M059J (cell line): Measurements from ENCODE around the gene MS4A10. TPM values are rescaled to one million over a fixed set of nuclear protein-coding genes. Genes with fewer than 3 reads are reported as not detected.
"Not testable (repeated sequence)": the region's sequence is repeated elsewhere in the genome, so short reads cannot be mapped to it uniquely, and the experiment has no call there.

Experiments used
- DNase-seq: peaks from one replicate; pipeline ENCODE4 v3.0.0-alpha.2; 2012; ENCODE audit warnings: low read depth
- total RNA-seq: library from RNA; depleted of rRNA; stranded (reverse); fragments of >200 nt; shearing (Covaris generic); gene quantifications from 2 replicates; pipeline ENCODE4 v1.2.3, GENCODE V29; 2014

MS4A10 gene
- total RNA-seq, 1 experiment from 2014 or later: not detected

DNA sequence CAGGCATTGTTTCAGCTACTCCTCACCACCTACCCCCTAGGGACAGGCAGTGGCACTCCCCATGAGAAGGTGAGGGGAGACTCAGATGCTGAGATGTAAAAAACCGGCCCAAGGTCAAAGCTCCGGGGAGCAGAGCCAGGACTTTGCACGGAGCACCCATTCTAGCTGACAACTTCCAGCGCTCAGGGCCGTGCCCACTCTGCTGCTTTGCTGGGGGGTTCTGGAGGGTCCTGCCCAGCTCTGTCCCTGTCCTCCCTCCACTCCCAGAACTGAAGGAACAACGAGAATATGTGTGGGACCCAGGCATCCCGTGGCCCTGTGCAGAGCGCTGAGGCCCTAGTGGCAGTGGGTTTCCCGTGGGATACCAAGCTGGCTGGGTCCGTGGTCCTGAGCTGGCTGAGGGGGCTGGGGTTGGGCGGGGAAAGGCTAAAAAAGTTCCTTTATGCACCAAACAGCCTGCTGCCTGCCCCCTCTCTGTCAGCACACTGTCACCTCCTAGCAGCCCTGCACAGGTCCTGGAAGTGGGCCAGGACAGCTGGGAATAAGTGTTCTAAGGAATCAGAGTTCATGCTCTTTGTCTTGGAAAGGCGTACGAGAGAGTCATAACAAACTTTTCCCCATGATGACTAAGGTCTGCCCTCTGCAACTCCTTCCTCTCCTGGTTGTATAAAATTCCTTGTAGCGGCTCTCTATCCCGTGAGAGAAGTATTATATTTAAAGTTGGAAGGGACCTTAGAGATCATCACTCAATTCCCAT lies 1.9 kb downstream of the MS4A10 start:
- peak; percentile 91 for DNase-seq

- DNase-seq: no peak
Measured at GRCh38 chr11:60788401-60789125, 3.4 kb downstream of the MS4A10 start.

GRCh38 chr11:60790726-60791125 lies 5.6 kb downstream of the MS4A10 start:
- DNase-seq: no peak

GRCh38 chr11:60791153-60791933 lies 6.2 kb downstream of the MS4A10 start:
- no peak for DNase-seq

DNA sequence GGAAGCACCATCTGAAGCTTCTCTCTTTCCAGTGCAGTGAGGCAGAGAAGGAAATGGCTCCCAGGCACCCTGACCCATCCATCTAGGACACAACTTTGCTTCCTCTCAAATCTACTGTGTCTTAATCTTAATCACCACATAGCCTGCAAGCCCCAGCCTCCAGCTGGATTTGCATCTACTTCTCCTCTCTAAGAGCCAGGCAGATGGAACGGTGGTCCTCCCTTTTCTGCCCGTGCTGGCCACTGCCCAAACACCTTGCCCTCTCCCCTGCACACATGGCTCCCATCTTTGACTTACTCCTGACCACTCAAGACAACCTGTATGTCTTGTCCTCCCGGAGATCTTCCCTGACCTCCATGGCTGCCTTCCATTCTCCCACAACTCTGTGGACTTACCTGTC lies 7.4 kb downstream of the MS4A10 start:
- no peak for DNase-seq

DNA sequence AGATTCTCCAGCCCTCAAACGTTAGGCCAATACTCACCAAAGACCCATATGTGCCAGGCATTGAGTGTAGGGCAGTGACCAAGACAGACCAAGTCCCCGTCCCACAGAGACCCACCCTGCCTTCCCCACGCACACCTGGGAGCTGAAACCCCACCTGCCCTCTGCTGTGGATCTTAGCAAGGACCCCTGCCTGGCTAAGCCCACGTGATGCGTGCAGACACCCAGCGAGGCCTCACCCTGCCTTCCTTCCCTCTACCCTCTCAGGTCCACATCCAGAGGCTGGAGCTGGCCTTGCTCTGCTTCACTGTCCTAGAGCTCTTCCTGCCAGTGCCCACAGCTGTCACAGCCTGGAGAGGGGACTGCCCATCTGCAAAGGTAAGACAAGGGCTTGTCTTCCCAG lies 10.2 kb downstream of the MS4A10 start:
- DNase-seq: no peak

DNA sequence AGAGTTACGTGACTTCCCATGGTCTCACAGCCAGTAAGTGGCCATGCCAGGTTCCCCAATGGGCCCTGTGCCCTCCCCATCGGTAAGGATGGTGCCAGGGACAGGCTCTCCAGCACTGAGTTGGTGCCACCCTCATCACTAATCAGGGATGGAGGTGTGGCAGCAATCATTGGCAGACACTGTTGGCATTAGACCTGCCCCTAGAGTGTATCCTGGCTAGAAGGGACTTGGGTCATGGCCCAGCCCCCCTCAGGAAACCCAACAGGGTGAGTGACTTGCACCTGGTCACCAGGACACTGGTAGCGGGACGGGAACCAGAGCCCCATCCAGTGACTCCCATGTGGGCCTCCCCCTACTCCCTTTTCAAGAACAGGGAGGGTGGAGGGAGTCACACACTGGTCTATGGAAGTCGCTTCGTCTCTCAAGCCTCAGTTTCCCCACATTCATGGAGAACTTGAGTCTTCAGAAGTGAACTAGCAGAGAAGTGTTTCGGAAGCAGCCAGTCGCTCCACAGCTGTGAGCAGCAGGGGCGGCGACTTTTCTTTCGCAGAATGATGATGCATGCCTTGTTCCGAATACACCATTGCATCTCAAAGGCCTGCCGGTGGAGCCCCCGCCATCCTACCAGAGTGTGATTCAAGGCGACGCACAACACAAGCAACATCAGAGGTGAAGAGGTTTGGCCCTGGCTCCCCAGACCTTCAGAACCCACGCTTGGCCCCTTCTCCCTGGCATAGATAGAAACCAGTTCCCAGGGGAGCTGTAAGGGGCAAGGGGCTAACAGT lies 12.9 kb downstream of the MS4A10 start:
- no peak for DNase-seq

DNA sequence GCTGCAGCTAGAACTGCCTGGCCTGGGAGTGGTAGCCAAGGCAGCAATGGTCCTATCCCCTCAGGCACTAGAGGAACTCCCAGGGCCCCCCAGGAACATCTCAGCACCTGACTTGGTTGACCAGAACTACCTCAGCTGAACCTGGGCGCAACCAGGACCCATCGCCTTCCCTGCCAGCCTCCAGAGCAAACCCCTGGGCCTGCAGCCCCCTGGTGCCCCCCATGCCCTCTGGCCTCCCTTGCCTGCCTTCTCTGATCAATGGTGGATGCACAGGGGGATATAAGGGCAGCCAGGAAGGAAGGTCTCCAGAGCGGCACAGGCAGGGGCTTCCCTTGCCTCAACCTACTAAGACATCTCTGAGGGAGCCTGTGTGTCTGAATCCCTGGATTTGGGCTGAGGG lies 13.5 kb downstream of the MS4A10 start:
- no peak for DNase-seq

- no peak for DNase-seq
Measured at GRCh38 chr11:60801194-60801593, 16.1 kb downstream of the MS4A10 start.

DNA sequence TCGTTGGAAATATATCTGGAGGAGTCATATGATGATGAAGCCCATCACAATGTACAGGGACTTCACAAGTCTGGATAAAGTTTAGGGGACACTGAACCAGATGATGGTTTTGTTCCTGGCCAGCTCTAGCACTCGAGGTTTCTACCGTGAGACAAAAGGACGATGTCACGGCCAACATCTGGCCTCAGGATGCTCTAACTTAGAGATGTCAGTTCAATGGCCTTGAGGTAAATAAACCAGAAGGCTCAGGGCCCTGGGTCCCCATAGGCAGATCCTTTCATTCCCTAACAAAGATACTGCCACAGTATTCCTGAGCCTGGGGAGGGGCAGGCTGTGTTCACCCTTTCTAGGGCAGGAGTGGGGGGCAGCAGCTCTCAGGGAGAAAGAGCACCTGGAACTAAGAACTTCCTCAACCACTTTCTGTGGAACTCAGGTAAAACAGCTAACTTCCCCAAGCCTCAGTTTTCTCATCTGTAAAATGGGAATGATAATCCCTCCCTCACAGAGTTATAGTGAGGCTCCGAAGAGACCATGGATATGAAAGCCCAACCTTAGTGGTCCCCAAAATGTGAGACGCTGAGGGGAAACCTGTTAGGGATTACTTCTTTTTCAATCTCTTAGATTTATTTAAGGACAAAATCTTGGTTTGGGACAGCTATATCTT lies 18.3 kb downstream of the MS4A10 start:
- DNase-seq: no peak

GRCh38 chr11:60809249-60809648 lies 24.1 kb downstream of the MS4A10 start:
- DNase-seq: no peak

DNA sequence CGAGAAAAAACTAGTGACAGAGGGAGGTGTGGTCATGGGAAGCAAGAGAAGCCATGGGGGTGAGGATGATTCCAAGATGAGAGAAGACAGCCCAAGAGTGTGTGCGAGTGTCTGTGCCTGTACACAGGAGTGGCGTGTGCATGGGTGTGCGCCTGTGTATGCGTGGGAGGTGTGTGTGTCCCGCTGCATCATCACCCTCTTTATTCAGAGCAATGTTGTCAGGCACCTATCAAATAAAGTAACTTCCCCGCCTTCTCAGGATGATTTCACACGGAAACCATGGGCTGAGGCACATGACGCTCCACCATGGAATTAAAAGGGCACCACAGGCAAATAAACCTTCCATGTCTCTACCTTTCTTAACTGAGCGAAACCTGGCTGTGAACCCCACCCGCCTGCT lies 24.6 kb downstream of the MS4A10 start:
- no peak for DNase-seq

DNA sequence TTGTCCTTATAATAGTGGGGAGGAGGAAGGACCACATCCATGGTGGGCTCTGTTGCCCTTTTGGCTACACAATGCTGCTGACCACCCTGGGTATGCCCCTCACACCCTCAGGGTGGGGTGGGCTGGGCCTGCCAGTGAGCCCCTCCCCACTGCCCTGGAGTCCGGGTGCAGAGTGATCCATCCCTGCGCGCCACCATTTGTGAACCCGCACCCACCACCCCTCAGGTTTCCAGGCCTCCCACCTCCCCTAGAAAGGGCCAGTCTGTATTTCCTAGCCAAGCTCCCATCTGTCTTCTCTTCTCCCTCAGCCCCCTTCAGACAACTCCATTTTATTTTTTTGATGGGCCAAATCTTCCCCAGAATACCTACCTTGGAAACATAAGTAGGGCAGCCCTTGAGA lies 25.0 kb downstream of the MS4A10 start:
- DNase-seq: no peak

DNA sequence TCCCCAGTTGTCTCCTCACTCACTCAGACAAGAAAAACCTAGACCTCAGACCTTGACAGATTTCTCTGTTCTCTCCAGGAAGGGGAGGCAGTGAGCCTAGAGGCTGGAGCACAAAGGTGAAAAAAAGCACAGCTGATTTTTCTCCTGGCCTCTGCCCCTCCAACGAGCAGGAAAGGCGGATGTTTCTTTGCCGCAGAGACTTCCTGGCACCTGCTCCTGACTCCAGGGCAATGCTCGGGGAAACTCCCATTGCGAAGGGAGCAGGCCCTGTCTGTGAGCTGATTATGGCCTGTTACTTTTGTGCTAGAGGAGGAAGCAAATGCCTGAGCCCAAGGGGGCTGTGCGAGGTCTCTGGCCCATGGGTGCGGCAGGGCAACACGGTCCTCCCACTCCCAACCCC lies 25.4 kb downstream of the MS4A10 start:
- peak; percentile 23 for DNase-seq

DNA sequence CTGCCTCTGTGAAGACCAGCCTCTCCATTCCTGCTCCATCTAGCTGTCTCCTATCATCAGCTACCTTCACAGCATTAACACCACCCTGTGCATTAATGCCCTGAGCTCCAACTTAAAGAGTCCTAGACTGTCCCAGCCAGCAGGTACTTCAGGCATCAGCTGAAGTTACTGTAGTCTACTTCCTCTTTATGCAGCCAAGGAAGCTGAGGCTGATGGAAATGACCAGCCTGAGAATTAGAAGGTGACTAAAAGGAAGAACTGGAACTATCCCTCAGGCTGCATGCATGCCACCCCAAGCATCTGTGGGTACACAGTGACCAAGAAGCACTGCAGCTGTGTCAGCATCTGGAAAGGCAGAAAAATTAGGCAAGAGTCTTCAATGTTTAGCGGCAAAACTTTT lies 28.2 kb downstream of the MS4A10 start:
- no peak for DNase-seq

DNA sequence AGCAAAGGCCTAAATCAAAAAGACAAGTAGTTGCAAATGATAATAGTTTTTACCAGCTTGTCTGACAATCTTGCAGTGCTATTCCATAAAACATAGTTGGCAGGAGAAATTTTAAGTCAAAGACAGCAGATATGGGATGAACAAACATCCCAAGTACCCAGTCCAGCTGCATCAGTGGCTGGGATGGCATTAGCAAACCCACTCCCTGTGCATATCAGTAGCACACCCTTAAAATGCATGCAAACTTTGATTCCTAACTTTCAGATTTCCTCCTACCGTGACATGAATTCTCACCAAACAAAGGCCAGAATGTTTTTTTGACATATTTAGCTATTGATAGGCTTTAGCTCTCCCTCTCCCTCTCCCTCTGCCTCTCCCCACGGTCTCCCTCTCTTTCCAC lies 29.0 kb downstream of the MS4A10 start:
- no peak for DNase-seq

- DNase-seq: no peak
Measured at GRCh38 chr11:60816590-60817157, 31.5 kb downstream of the MS4A10 start.

DNA sequence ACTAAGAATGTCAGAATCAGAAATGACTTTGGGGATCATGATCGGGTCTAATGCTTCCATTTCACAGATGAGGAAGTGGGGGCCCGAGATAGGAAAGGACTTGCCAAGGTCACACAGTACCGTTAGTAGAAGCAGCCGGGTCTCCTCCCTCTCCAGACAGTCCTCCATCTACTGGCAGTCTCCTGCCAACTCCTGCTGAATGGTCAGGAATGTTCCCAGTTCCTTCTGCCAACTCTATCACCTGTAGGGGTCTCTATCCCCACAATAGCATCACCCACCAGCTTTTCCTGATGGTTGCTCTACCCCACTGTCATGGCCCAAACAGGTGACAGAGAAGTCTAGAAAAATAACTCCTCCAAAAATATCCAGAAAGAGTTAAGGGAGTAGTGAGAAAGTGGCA lies 32.9 kb downstream of the MS4A10 start:
- DNase-seq: no peak

DNA sequence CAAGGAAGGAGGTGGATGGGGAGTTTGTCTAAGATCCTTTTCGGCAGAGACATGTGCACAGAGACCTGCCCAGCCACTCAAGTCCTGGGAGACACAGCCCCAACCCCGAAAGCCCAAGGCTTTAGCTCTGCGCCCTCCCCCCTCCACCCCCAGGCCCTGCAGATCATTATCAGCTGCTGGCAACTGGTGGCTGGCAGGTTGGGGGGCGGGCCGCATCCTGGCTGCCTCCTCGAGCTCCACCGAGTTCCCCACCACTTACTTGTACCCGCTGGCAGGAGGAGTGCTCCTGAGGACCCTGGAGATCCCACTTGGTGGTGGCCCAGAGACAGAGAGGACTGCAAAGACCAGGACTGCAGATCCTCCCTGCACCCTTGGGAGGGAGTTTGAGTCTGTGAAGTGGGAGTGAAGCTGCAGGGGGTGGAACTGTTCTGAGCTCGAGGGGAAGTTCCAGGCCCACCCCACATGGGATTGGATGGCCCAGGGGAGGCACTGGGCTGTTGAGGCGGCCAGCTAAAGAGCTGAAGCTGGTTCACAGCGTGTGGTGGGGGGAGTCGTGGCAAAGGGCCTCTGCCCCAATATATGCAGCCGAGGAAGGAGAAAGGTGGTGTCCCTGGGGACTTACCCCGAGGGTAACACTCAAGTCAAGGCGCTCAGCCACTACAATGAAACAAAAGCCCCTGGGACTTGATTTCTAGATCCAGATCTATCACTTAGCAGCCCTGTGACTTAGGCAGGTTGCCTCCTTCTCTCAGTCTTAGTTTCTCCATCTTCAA lies 36.9 kb downstream of the MS4A10 start:
- DNase-seq: no peak

GRCh38 chr11:60823745-60824306 lies 38.7 kb downstream of the MS4A10 start:
- DNase-seq: not testable (repeated sequence)
